ENCODE results near the gene MSMB. TPM values are rescaled to one million over a fixed set of nuclear protein-coding genes. Genes with fewer than 3 reads are reported as not detected.

MSMB gene
- total and polyA plus RNA-seq, 2 of the 8 experiments (the other 6 are each of a cell fraction or from before 2014, with no cell fraction given), result not detected

- no peak overlapping the region for H3K4me2 ChIP-seq (ENCODE audit: insufficient read depth in 1 of 2, low read depth in 2 of 2, low read length in 2 of 2)
- DNase-seq (ENCODE audit: low read depth in 1 of 2, low spot score in 2 of 2), result no peak
- H3K27me3 ChIP-seq (replicated peaks in 1 of 4; ENCODE audit: control insufficient read depth in 3 of 4, extremely low read depth in 1 of 4, insufficient read depth in 3 of 4, low read length in 3 of 4), result no peaks in the 10 kb centered on the region
- no peaks in the 10 kb centered on the region for H3K23me2 ChIP-seq (ENCODE audit: low read depth, low read length)
- H3K56ac ChIP-seq (replicated peaks; ENCODE audit: insufficient read length, low read depth, low read length), result no peak overlapping the region
- no peak overlapping the region for H3K4ac ChIP-seq (replicated peaks; ENCODE audit: insufficient read length, low read depth, low read length)
- no peaks in the 10 kb centered on the region for H4K20me1 ChIP-seq (replicated peaks in 1 of 2; ENCODE audit: control insufficient read depth in 1 of 2, insufficient read depth in 2 of 2, low read length in 2 of 2)
- H3K4me3 ChIP-seq (ENCODE audit: extremely low read depth in 1 of 4, insufficient read depth in 2 of 4, low read depth in 3 of 4, low read length in 4 of 4), result no peak overlapping the region
- H2AFZ ChIP-seq (ENCODE audit: low read length), result no peak overlapping the region
- POLR2A ChIA-PET (ENCODE audit: partially characterized antibody), result interaction anchor here (1.2 kb wide), 1 partner anchor 16 kb away, joined by 3 read pairs; no protein-coding TSS in a partner anchor
- H2BK20ac ChIP-seq (ENCODE audit: low read length), result no peak overlapping the region
- no peak overlapping the region for H2BK120ac ChIP-seq (replicated peaks; ENCODE audit: low read depth, low read length)
- H2AK5ac ChIP-seq (ENCODE audit: low read depth, low read length), result no peak overlapping the region
- H3K14ac ChIP-seq (ENCODE audit: insufficient read length), result no peak overlapping the region
- no peak overlapping the region for H3K18ac ChIP-seq (ENCODE audit: extremely low read depth, low read length)
- no peaks in the 10 kb centered on the region for H3K79me2 ChIP-seq (ENCODE audit: control insufficient read depth in 1 of 2, insufficient read depth in 2 of 2, low read length in 2 of 2)
- no peak overlapping the region for H3K23ac ChIP-seq (ENCODE audit: insufficient read length)
- TF ChIP-seq SAP30 (IDR thresholded peaks at IDR 0.05; ENCODE audit: insufficient read depth, insufficient replicate concordance, low read length) (no peak), HDAC2 (IDR thresholded peaks at IDR 0.05; ENCODE audit: borderline replicate concordance in 1 of 2, low read depth in 2 of 2, low read length in 2 of 2) (no peak), BCL11A (IDR thresholded peaks at IDR 0.05; ENCODE audit: low read depth in 2 of 2, low read length in 2 of 2) (no peak), ZNF274 (IDR thresholded peaks at IDR 0.05; ENCODE audit: borderline replicate concordance, extremely low read depth, low read length) (no peak), GTF2F1 (IDR thresholded peaks at IDR 0.05; ENCODE audit: borderline replicate concordance, low read depth, low read length) (no peak), KDM1A (IDR thresholded peaks at IDR 0.05; ENCODE audit: borderline replicate concordance, low read length) (no peak), TAF1 (IDR thresholded peaks at IDR 0.05; ENCODE audit: low read depth, low read length) (no peak), RFX5 (IDR thresholded peaks at IDR 0.05; ENCODE audit: borderline replicate concordance, low read depth, low read length) (no peak), PHF8 (conservative IDR thresholded peaks at IDR 0.05; ENCODE audit: low read depth, low read length) (no peak)
- H2BK15ac ChIP-seq (ENCODE audit: low read length), result no peak overlapping the region
- H4K8ac ChIP-seq (ENCODE audit: extremely low read depth, insufficient read depth, low read length), result no peak overlapping the region
- no peaks in the 10 kb centered on the region for H3K36me3 ChIP-seq (ENCODE audit: control insufficient read depth in 2 of 4, insufficient read depth in 4 of 4, low read length in 3 of 4)
- H3K9me3 ChIP-seq (ENCODE audit: insufficient read depth in 2 of 2, low read depth in 1 of 2, low read length in 1 of 2), result no peaks in the 10 kb centered on the region
- H4K5ac ChIP-seq (ENCODE audit: insufficient read length, low read depth, low read length), result no peak overlapping the region
- CTCF ChIA-PET (ENCODE audit: partially characterized antibody), result interaction anchor here (0.8 to 0.9 kb wide), 3 partner anchors 17 to 33 kb away, joined by 3 read pairs; no protein-coding TSS in a partner anchor
- no peak overlapping the region for H3K9ac ChIP-seq (replicated peaks in 1 of 4; ENCODE audit: extremely low read depth in 1 of 4, low read depth in 3 of 4, low read length in 3 of 4)
- no peak overlapping the region for H2BK5ac ChIP-seq (ENCODE audit: low read depth, low read length)
- no peak overlapping the region for H2BK12ac ChIP-seq (ENCODE audit: low read depth, low read length)
- H3K4me1 ChIP-seq (replicated peaks in 1 of 4; ENCODE audit: control insufficient read depth in 3 of 4, insufficient read depth in 4 of 4, low read length in 3 of 4), result no peaks in the 10 kb centered on the region
- H3K79me1 ChIP-seq (ENCODE audit: low read depth, low read length), result no peaks in the 10 kb centered on the region
- no peak overlapping the region for H4K91ac ChIP-seq (replicated peaks; ENCODE audit: insufficient read length, low read length)
- WGBS, 2 experiments (ENCODE audit: extremely low coverage in 1 of 2, insufficient coverage in 1 of 2, insufficient read length in 1 of 2, insufficient replicate concordance in 2 of 2, low coverage in 1 of 2, low lambda C conversion rate in 2 of 2, missing lambda C conversion rate in 1 of 2), result 95% methylated on average over 6 of the region's 6 CpGs; no CpG with 5 or more reads in 1 of the 2 experiments
- H3K27ac ChIP-seq (ENCODE audit: low read depth, low read length), result no peak overlapping the region
- no peak for FAIRE-seq
Measured at GRCh38 chr10:46069771-46070463, 23.8 kb upstream of the MSMB start.

Data from H1 (cell line).